GM23248 (cell line): ENCODE results near the gene OR56B4. TPM values are rescaled to one million over a fixed set of nuclear protein-coding genes. Genes with fewer than 3 reads are reported as not detected.
A peak's percentile ranks its signal among the peaks of the same experiment; 100 is the strongest.

ENCODE experiments used
- DNase-seq: peaks from one replicate; pipeline ENCODE4 v3.0.0-alpha.2; 2015
- H2AFZ ChIP-seq: fragments of 200-600 bp; sonication (generic); 2 replicates; pipeline ENCODE4 v1.6.1; 2016; ENCODE audit warnings: antibody characterized with exemption
- H3F3A ChIP-seq: fragments of 200-600 bp; sonication (generic); 2 replicates; pipeline ENCODE4 v1.6.1; 2016; ENCODE audit warnings: mild to moderate bottlenecking, antibody characterized with exemption, mixed run types; ENCODE audit not compliant: insufficient read depth
- H3K27ac ChIP-seq: fragments of 200-600 bp; sonication (generic); 2 replicates; pipeline ENCODE4 v1.5.1; 2016; ENCODE audit warnings: mild to moderate bottlenecking
- H3K27me3 ChIP-seq: fragments of 200-600 bp; sonication (generic); replicated peaks from 2 replicates; pipeline ENCODE4 v1.6.1; 2016; ENCODE audit warnings: mild to moderate bottlenecking; ENCODE audit not compliant: insufficient read depth
- H3K36me3 ChIP-seq: fragments of 200-600 bp; sonication (generic); 2 replicates; pipeline ENCODE4 v1.6.1; 2016; ENCODE audit warnings: low read depth, mild to moderate bottlenecking
- H3K4me1 ChIP-seq: fragments of 200-600 bp; sonication (generic); 2 replicates; pipeline ENCODE4 v1.6.1; 2016; ENCODE audit warnings: mild to moderate bottlenecking; ENCODE audit not compliant: insufficient read depth
- H3K4me2 ChIP-seq: fragments of 200-600 bp; sonication (generic); one replicate; pipeline ENCODE4 v1.6.1; 2016; ENCODE audit warnings: mild to moderate bottlenecking; ENCODE audit not compliant: unreplicated experiment
- H3K4me3 ChIP-seq: fragments of 200-600 bp; sonication (generic); 2 replicates; pipeline ENCODE4 v1.5.1; 2016; ENCODE audit warnings: mild to moderate bottlenecking
- H3K79me2 ChIP-seq: fragments of 200-600 bp; sonication (generic); 2 replicates; pipeline ENCODE4 v1.6.1; 2016; ENCODE audit warnings: mild to moderate bottlenecking; ENCODE audit not compliant: insufficient read depth
- H3K9ac ChIP-seq: fragments of 200-600 bp; sonication (generic); 2 replicates; pipeline ENCODE4 v1.6.1; 2016; ENCODE audit warnings: mild to moderate bottlenecking
- H3K9me2 ChIP-seq: fragments of 200-600 bp; sonication (generic); 2 replicates; pipeline ENCODE4 v1.6.1; 2016; ENCODE audit warnings: mixed run types, mild to moderate bottlenecking, moderate library complexity; ENCODE audit not compliant: insufficient read depth
- H3K9me3 ChIP-seq: fragments of 200-600 bp; sonication (generic); one replicate; pipeline ENCODE4 v1.6.1; 2017; ENCODE audit warnings: low read depth
- H4K20me1 ChIP-seq: fragments of 200-600 bp; sonication (generic); 2 replicates; pipeline ENCODE4 v1.6.0; 2016; ENCODE audit not compliant: insufficient read depth
- EZH2 ChIP-seq: fragments of 200-600 bp; sonication (generic); IDR thresholded peaks from 2 replicates; pipeline ENCODE4 v1.6.1; 2018; ENCODE audit warnings: antibody characterized with exemption, mild to moderate bottlenecking; ENCODE audit not compliant: insufficient read depth, poor library complexity, severe bottlenecking
- EZH2phosphoT487 ChIP-seq: fragments of 200-600 bp; sonication (generic); IDR thresholded peaks from 2 replicates; pipeline ENCODE4 v1.6.1; 2018; ENCODE audit warnings: antibody characterized with exemption, moderate library complexity, mild to moderate bottlenecking, low read depth; ENCODE audit not compliant: insufficient read depth
- WGBS, 2 experiments: methylation state at CpG; one replicate each; pipeline ENCODE4 v1.1.6; 2015 to 2017; ENCODE audit warnings: low lambda C conversion rate in 2 of 2, low coverage in 1 of 2; ENCODE audit errors: missing lambda C conversion rate in 2 of 2; 5-methylcytosine and 5-hydroxymethylcytosine counted together
- in situ Hi-C: fragments of 300-500 bp; cut with MboI; formaldehyde crosslinking; loops from 2 replicates; pipeline ENCODE4 v1.15.0; 2020
- polyA plus RNA-seq: library from polyadenylated mRNA; unstranded; fragments of >200 nt; fragmentation: Nextera tagmentation; extraction: Ambion mirVana; gene quantifications from 2 replicates; pipeline ENCODE4 v1.2.1, GENCODE V29; 2016
- total RNA-seq: library from RNA; depleted of rRNA; stranded (reverse); fragments of >200 nt; shearing (Covaris generic); gene quantifications from 2 replicates; pipeline ENCODE4 v1.2.3, GENCODE V29; 2014

OR56B4 gene
- total and polyA plus RNA-seq, 2 experiments from 2014 or later, result not detected

DNA sequence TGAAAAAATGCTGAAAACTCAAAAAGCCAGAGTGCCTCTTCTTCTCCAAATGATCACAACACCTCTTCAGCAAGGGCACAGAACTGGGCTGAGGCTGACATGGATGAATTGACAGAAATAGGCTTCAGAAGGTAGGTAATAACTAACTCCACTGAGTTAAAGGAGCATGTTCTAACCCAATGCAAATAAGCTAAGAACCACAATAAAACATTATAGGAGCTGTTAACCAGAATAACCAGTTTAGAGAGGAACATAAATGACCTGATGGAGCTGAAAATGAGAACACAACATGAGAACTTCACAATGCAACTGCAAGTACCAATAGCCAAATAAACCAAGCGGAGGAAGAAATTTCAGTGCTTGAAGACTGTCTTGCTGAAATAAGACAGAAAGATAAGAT is 9.2 kb downstream of the OR56B4 start:
- H3K9me3 ChIP-seq, result no peaks in the 10 kb centered on the region
- H3K9ac ChIP-seq, result no peak overlapping the region
- H3K36me3 ChIP-seq, result no peaks in the 10 kb centered on the region
- no peaks in the 10 kb centered on the region for H3K27me3 ChIP-seq
- no peak overlapping the region for H3K4me2 ChIP-seq
- no peaks in the 10 kb centered on the region for H3F3A ChIP-seq
- 44 to 52% methylated on average over 1 of the region's 1 CpG for WGBS, 2 experiments
- no peaks in the 10 kb centered on the region for H3K79me2 ChIP-seq
- no peak overlapping the region for H3K27ac ChIP-seq
- no peaks in the 10 kb centered on the region for H3K4me1 ChIP-seq
- no peak overlapping the region for H3K4me3 ChIP-seq
- no peaks in the 10 kb centered on the region for H4K20me1 ChIP-seq
- in situ Hi-C loops, result no loop called here
- H3K9me2 ChIP-seq, result no peaks in the 10 kb centered on the region
- no peak for DNase-seq
- TF ChIP-seq EZH2phosphoT487 (no peak), EZH2 (no peak)
- H2AFZ ChIP-seq, result no peak overlapping the region

DNA sequence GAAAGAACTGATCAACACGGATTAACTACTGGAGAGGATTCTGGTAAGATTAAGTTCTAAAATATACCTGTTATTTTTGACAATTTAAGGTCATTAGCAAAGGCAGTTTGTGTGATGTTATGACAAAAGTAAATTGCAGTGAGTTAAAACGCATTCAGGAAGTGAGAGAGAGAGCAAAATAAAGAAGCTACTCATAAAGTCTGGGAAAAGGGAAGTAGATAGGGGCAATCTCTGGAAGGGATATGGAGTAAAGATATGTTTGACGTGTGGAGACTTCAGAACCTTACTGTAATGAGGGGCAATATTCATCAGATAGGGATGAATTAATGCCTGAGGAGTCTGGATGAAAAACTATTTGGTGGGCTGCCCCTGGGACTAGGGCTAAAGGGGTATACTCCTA is 16.8 kb downstream of the OR56B4 start:
- H3K4me3 ChIP-seq, result no peak overlapping the region
- TF ChIP-seq EZH2phosphoT487, result no peak
- TF ChIP-seq EZH2, result no peak
- DNase-seq, result no peak
- H3K36me3 ChIP-seq, result no peaks in the 10 kb centered on the region
- no peaks in the 10 kb centered on the region for H3K79me2 ChIP-seq
- no peaks in the 10 kb centered on the region for H3K27me3 ChIP-seq
- H3K9me2 ChIP-seq, result no peaks in the 10 kb centered on the region
- H3F3A ChIP-seq, result no peaks in the 10 kb centered on the region
- WGBS, 2 experiments, result 20 to 28% methylated on average over 3 of the region's 3 CpGs
- H3K9me3 ChIP-seq, result no peaks in the 10 kb centered on the region
- in situ Hi-C loops, result no loop called here
- H3K4me1 ChIP-seq, result no peaks in the 10 kb centered on the region
- no peak overlapping the region for H3K4me2 ChIP-seq
- H2AFZ ChIP-seq, result no peak overlapping the region
- no peak overlapping the region for H3K27ac ChIP-seq
- no peak overlapping the region for H3K9ac ChIP-seq
- H4K20me1 ChIP-seq, result no peaks in the 10 kb centered on the region

DNA sequence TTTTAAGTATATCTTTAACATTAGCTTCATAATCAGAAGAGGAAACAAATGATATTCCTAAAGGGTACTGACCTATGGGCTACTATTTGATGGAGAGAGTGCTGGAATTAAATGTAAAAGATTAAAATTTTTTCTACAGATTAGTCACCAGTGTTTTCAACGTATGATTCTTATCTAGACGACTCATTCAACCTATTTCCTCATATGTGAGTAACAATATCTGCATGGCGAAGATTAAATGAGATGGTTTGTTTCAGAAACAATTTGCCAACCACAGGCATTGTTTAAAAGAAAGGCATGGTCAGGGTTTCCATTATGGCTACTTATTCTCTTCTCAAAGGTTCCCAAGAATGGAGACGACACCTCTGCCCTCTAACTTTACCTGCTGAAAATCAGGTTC is 20.4 kb downstream of the OR56B4 start:
- 15 to 17% methylated on average over 4 of the region's 4 CpGs for WGBS, 2 experiments
- DNase-seq, result peak; percentile 43
- TF ChIP-seq EZH2phosphoT487, result no peak
- TF ChIP-seq EZH2, result no peak
- H3K9me3 ChIP-seq, result no peaks in the 10 kb centered on the region
- no peak overlapping the region for H3K27ac ChIP-seq
- no peaks in the 10 kb centered on the region for H3K4me1 ChIP-seq
- no peaks in the 10 kb centered on the region for H3K79me2 ChIP-seq
- H3K4me3 ChIP-seq, result no peak overlapping the region
- no peaks in the 10 kb centered on the region for H3K27me3 ChIP-seq
- no peaks in the 10 kb centered on the region for H3K9me2 ChIP-seq
- in situ Hi-C loops, result no loop called here
- H2AFZ ChIP-seq, result no peak overlapping the region
- no peaks in the 10 kb centered on the region for H4K20me1 ChIP-seq
- H3F3A ChIP-seq, result no peaks in the 10 kb centered on the region
- no peak overlapping the region for H3K9ac ChIP-seq
- no peak overlapping the region for H3K4me2 ChIP-seq
- H3K36me3 ChIP-seq, result no peaks in the 10 kb centered on the region

DNA sequence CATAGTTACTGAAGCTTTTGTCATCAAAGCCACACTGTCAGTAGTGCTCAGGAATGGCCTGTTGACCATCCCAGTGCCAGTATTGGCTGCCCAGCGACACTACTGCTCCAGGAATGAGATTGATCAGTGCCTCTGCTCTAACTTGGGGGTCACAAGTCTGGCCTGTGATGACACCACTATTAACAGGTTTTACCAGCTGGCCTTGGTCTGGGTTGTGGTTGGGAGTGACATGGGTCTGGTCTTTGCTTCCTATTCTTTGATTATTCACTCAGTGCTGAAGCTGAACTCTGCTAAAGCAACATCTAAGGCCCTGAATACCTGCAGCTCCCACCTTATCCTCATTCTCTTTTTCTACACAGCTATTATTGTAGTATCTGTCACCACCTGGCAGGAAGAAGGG is 21.5 kb downstream of the OR56B4 start:
- H3K9me2 ChIP-seq, result no peaks in the 10 kb centered on the region
- no peak overlapping the region for H3K27ac ChIP-seq
- in situ Hi-C loops, result no loop called here
- no peaks in the 10 kb centered on the region for H3K9me3 ChIP-seq
- TF ChIP-seq EZH2phosphoT487, result no peak
- no peak for TF ChIP-seq EZH2
- H3K4me1 ChIP-seq, result no peaks in the 10 kb centered on the region
- H3K4me3 ChIP-seq, result no peak overlapping the region
- 0 to 14% methylated on average over 1 of the region's 1 CpG for WGBS, 2 experiments
- no peaks in the 10 kb centered on the region for H3K79me2 ChIP-seq
- H3K36me3 ChIP-seq, result no peaks in the 10 kb centered on the region
- H2AFZ ChIP-seq, result no peak overlapping the region
- H3K27me3 ChIP-seq, result no peaks in the 10 kb centered on the region
- H3F3A ChIP-seq, result no peaks in the 10 kb centered on the region
- H3K9ac ChIP-seq, result no peak overlapping the region
- DNase-seq, result no peak
- no peaks in the 10 kb centered on the region for H4K20me1 ChIP-seq
- H3K4me2 ChIP-seq, result no peak overlapping the region

DNA sequence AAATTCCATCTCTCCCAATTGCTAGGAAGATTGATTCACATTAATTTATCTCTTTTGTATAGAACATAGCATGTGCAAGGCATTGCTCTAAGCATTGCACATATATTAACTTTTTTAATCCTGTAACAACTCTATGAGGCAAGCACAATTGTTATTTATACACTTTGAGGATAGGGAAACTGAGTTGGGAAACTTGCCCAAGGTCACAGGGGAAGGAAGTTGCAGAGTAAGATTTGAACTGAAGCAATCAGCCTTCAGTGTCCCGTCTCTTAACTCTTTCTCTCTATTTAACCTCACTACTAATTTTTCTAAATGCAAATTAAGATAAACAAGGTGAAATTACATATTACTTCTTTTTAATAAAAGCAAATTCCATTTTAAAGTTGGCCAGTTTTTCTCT is 22.2 kb downstream of the OR56B4 start:
- Histone ChIP-seq H3K9me2 (no peaks in the 10 kb centered on the region), H3K9ac (no peak overlapping the region), H3K9me3 (no peaks in the 10 kb centered on the region), H3K79me2 (no peaks in the 10 kb centered on the region), H3K27me3 (no peaks in the 10 kb centered on the region), H2AFZ (no peak overlapping the region), H3K36me3 (no peaks in the 10 kb centered on the region), H3K27ac (no peak overlapping the region), H3K4me2 (no peak overlapping the region), H3F3A (no peaks in the 10 kb centered on the region), H3K4me1 (no peaks in the 10 kb centered on the region), H3K4me3 (no peak overlapping the region), H4K20me1 (no peaks in the 10 kb centered on the region)
- DNase-seq, result no peak
- TF ChIP-seq EZH2phosphoT487 (no peak), EZH2 (no peak)
- 33 to 38% methylated on average over 1 of the region's 1 CpG for WGBS, 2 experiments
- in situ Hi-C loops, result no loop called here
